ENCODE data around the gene CALM1.

Gene CALM1

GRCh38 chr14:90396341-90397339, at the start of gene CALM1:
Gene CALM1 (plus strand): TSS chr14:90397029. CDS start chr14:90397231, 202 bp downstream.
- DNase-seq: peak; percentile 92

- no peak for DNase-seq
Measured at GRCh38 chr14:90348270-90348669, 48.6 kb upstream of the CALM1 start.

DNA sequence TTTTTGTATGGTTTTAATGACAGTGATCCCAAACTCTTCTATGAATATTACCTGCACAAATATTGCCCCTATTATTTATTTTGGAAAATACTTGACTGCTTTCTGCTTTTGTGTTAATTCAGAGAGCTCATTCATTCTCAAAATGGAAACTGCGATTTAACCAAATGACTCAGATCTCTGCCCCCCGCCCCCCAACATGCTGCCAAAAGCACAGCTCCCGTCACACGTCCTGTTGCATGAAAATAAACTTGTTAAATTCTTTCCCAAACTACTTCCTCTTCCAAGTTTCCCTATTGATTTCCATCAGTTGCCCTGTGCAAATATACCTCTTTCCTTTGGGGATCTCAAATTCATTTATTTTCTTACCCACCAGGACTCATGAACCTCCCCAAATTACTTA, 47.1 kb upstream of the CALM1 start:
- DNase-seq: no peak

DNA sequence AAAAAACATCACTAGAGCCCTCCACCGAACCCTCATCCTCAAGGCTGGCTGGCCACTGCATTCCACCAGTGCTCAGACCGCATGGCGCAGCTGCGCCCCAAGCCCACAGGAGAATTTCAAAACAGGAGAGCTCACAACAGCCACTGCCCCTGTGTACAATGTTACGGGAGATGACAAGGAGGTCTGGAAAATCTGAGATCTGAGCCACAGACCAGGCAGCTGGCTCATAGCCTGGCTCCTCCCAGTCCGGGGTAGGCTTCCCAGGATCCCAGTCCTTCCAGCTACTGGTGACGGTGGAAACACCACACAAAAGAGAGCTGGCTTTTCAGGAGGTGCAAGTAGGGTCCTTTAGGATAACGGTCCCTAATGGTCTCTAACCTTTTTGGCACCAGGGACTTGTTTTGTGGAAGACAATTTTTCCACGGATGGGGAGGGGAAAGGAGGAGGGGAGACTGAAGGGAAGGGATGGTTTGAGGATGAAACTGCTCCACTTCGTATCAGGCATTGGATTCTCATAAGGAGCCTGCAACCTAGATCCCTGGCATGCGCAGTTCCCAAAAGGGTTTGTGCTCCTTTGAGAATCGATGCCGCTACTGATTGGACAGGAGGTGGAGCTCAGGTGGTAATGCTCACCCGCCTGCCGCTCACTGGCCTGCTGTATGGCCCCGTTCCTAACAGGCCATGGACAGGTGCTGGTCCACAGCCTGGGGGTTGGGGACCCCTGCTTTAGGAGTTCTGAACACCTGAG, 42.1 kb upstream of the CALM1 start:
- DNase-seq: no peak

- DNase-seq: no peak
Measured at GRCh38 chr14:90355540-90356518, 41.0 kb upstream of the CALM1 start.

DNA sequence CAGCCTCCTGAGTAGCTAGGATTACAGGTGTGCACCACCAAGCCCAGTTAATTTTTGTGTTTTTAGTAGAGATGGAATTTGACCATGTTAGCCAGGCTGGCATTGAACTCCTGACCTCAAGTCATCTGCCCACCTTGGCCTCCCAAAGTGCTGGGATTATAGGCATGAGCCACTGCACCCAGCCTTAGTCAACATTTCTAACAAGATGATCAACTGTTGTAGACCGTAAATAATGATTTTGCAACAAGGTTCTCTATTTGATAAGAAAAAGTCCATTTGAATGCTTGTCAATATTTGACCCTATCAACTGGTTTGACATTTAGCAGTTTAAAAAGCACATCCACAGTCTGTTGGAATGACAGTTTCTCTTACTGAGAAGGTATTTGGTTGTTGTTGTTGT, 39.9 kb upstream of the CALM1 start:
- no peak for DNase-seq

GRCh38 chr14:90358359-90358758, 38.5 kb upstream of the CALM1 start:
- DNase-seq: no peak

GRCh38 chr14:90361865-90362557, 34.8 kb upstream of the CALM1 start:
- no peak for DNase-seq

- no peak for DNase-seq
Measured at GRCh38 chr14:90362558-90362896, 34.3 kb upstream of the CALM1 start.

DNA sequence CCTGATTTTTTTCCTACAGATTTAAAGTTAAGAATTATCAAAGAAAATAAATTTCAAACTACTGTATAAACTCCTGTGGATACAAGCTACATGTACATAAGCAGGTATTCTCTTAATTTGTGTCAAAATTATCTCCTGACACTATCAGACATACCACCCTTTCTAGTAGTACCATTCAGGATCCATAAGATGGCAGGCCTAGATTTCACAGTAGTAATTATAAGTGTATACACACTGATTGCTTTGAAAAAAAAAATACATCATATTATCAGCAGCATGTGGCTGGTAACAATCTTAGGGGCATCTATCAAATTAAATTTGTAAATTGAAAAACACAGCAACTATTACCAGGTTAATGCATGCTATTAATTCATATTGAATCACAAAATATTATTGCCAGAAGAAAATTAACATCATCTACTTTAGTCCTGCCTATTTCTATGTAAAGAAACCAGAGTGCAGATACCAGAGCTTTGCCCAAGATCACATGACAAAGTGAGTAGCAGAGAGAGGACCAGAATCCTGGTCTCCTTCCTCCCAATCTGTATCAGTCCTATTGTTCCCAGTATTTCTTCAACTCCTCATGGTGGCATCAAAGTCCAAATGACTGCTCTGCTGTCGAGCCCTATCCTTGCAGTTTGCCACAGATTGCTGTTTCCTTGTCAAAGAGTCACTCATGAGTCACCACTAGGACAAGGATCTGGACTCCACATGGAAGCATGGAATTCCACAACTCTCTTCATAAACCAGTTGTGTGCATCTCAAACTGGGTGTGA, 27.7 kb upstream of the CALM1 start:
- DNase-seq: no peak

DNA sequence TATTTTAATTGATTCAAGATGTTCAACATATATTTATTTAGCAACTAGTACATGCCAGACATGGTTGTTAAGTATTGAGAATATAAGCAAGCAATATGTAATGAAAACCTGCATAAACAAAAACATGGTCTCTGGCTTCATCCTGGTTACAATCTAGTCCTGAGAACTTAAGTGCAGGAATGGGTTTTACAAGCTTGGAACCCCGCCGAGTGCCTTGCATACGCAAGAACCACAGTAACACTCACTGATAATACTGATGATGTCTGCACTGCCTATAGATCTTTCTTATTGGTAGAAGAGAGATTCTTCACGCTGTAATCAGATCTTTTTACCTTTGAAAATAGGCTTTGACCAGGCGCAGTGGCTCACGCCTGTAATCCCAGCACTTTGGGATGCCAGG, 22.9 kb upstream of the CALM1 start:
- DNase-seq: no peak

DNA sequence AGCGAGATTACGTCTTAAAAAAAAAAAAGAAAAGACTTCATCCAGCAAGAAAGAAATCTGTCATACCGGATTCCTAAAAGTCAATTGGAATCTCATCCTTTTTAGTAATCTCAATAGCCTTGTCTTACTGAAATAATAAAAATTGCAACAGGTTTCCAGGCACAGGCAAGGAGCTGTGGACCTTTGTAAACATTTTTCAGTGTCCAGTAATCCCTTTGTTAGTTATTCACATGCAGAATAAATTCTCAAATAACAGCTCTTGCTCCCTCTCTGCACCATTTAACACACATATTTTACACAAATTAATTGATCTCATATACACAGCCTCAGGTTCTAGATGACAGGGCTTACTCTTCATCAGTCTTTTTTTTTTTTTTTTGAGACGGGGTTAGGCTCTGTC, 22.0 kb upstream of the CALM1 start:
- no peak for DNase-seq

DNA sequence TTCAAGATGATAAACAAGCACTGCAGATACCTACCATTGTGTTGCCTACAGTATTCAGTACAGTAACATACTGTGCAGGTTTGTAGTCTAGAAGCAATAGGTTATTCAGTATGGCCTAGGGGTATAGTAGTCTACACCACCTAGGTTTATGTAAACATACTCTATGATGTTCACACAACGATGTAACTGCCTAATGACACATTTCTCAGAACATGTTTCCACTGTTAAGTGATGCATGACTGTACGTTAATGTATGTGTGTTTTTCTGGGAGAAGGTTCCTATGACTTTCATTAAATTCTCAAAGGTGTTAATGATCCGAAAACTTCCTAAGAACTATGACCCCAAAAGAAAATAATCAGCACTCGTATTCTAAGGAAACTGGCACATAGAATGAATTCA, 20.9 kb upstream of the CALM1 start:
- no peak for DNase-seq

GRCh38 chr14:90378249-90378648, 18.6 kb upstream of the CALM1 start:
- DNase-seq: no peak

- DNase-seq: no peak
Measured at GRCh38 chr14:90379106-90379505, 17.7 kb upstream of the CALM1 start.

DNA sequence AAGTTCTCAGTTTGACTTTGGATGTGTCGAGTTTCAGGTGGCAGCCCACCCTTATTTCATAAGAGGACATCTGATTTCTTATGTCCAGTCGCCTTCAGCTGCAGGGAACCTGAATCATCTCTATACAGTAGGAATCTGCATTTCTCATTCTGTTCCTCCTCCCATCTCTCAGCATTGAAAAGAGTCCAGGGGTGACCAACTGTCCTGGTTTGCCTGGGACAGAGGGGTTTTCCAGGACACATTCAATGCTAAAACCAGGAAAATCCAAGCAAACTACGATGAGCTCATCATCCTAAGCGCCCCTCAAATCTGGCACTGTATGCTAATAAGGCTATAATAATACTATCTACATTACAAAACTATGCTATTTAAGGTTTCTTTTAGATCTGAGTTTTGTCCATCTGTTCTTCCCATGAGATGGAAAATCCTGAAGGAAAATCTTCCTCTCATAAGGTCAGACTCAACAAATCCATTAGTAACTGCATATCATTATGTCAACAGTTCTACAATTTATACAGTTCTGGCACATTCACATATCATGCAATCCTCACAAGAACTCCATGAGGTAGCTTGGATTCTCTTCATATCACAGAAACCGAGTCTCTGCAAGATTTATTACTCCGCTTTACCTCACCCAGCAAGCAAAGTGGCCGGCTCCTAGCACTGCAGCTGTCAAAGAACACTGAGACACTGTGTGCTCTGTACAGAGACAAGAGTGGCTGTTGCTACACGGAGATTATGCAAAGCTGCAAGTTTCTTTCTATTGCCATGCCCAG, 15.6 kb upstream of the CALM1 start:
- no peak for DNase-seq

GRCh38 chr14:90381999-90382451, 14.8 kb upstream of the CALM1 start:
- DNase-seq: no peak

DNA sequence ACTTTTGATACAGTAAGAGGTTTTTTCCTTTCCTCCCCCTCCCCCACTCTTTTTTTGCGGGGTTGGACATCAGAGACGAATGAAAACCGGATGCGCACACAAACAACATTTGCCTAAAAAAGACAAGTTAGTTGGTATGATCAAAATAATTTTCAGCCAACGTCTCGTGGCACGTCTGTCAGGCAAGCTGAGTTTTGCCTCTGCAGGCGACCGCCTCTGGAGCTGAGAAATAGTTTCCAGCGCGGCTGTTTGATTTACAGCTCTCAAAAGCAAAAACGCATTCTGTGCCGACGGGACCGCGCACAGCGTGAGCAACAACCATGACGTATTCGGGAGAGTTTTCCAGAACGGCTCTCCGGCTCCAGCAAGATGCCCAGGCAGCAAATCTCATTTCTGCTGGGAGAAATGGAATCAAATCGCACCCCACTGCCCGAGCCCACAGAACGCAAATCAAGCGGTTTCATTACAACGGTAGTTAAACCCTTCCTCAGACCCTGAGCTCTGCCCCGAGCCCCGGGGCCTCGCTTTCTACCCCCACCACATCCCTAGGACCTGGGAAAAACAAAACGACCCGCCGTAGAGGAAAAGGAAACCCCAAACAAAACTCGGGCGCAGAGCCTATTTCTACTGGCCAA, 14.2 kb upstream of the CALM1 start:
- DNase-seq: no peak

- peak; percentile 96 for DNase-seq
Measured at GRCh38 chr14:90383126-90383730, 13.6 kb upstream of the CALM1 start.
